ENCODE data around the gene JMJD8.

Gene JMJD8

DNA sequence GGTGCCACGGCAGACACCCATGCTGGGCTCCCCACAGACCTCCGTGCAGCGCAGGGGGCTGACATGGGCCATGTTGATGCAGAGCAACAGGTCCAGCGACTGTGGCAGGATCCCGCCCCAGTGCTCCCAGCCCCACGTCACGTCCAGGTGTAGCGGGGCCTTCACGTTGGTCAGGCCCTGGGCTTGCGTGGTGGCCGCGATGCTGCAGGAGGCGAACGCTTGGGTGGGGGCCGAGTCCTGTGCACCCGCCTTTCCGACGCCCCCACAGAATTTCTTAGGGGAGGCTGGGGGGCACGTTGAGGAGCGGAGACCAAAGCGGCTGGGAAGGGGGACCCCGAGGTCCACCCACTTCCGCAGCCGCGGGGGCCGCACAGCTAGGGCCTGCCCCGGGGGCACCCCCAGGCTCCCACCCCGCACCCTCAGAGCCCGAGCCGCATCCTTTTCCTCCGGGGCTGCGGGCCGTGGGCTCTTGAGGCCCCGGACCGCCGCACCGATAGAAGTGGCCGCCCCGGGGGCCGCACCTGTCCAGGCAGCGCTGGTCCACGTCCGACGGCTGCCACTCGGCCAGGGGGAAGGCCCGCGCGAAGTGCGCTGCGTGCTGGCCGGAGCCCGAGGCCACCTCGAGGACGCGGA is 48.4 kb downstream of the JMJD8 start:
- Histone ChIP-seq H3K27me3 (ENCODE audit: low read length) (no peaks in the 10 kb centered on the region), H4K20me1 (ENCODE audit: low read depth, low read length) (no peaks in the 10 kb centered on the region), H3K9me2 (replicated peaks; ENCODE audit: insufficient read depth, low read length) (no peaks in the 10 kb centered on the region), H3F3A (ENCODE audit: insufficient read depth) (peaks cover 17% of the 10 kb centered on the region), H3K27ac (ENCODE audit: low read depth, low read length) (peak overlapping the region; percentile 8; the same call in 1 of the 2 replicates), H3K9me3 (ENCODE audit: insufficient read depth, low read length) (no peaks in the 10 kb centered on the region), H3K4me3 (ENCODE audit: insufficient read depth, low read length, poor library complexity, severe bottlenecking) (peak overlapping the region; percentile 59), H3K79me2 (ENCODE audit: insufficient read depth, low read length) (no peaks in the 10 kb centered on the region), H2AFZ (ENCODE audit: low read depth, low read length, severe bottlenecking) (peak overlapping the region; percentile 49), H3K9ac (ENCODE audit: low read length) (peak overlapping the region; percentile 87), H3K4me2 (ENCODE audit: low read depth, low read length, poor library complexity, severe bottlenecking) (peak overlapping the region; percentile 76), H3K36me3 (ENCODE audit: low read length) (no peaks in the 10 kb centered on the region)
- TF ChIP-seq, protein P1, sequence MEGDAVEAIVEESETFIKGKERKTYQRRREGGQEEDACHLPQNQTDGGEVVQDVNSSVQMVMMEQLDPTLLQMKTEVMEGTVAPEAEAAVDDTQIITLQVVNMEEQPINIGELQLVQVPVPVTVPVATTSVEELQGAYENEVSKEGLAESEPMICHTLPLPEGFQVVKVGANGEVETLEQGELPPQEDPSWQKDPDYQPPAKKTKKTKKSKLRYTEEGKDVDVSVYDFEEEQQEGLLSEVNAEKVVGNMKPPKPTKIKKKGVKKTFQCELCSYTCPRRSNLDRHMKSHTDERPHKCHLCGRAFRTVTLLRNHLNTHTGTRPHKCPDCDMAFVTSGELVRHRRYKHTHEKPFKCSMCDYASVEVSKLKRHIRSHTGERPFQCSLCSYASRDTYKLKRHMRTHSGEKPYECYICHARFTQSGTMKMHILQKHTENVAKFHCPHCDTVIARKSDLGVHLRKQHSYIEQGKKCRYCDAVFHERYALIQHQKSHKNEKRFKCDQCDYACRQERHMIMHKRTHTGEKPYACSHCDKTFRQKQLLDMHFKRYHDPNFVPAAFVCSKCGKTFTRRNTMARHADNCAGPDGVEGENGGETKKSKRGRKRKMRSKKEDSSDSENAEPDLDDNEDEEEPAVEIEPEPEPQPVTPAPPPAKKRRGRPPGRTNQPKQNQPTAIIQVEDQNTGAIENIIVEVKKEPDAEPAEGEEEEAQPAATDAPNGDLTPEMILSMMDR (IDR thresholded peaks at IDR 0.05; ENCODE audit: insufficient read depth, low read length, poor library complexity, severe bottlenecking) = no peak
- no peak for TF ChIP-seq EZH2phosphoT487 (conservative IDR thresholded peaks at IDR 0.05; ENCODE audit: low read length)

- H3K9ac ChIP-seq (ENCODE audit: low read length) = peak overlapping the region; percentile 87
Measured at GRCh38 chr16:634996-635395, 49.1 kb downstream of the JMJD8 start.

DNA sequence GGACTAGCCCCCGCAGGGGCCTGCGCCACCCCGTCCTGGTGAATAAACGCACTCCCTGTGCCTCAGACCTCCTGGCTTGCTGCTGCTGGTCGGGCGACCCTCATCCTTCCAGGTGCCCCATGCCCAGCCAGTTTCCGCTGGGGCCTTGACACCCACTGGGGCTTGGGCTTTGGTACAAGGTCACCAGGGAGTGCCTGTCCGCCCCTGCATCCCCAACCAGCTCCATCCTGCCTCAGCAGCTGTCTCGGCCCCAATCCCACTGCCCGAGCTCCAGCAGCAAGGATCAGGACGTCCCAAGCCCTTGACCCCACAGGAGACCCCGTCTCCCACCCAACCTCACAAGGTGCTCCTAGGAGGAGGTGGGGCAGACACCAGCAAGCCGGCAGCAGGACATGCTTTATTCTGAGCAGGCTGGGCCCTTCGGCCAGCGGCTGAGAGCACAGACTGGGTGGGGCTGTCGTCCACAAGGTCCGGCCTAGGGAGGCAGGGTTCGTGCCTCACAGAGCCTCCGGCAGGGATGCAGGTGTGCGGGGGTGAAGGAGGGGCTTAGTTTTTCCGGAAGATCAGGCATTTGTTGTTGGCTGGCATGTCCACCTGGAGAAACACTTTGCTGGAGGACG is 50.0 kb downstream of the JMJD8 start:
- no peaks in the 10 kb centered on the region for H3K9me3 ChIP-seq (ENCODE audit: insufficient read depth, low read length)
- no peak overlapping the region for H2AFZ ChIP-seq (ENCODE audit: low read depth, low read length, severe bottlenecking)
- H3K27me3 ChIP-seq (ENCODE audit: low read length) = no peaks in the 10 kb centered on the region
- no peak overlapping the region for H3K9ac ChIP-seq (ENCODE audit: low read length)
- H3K27ac ChIP-seq (ENCODE audit: low read depth, low read length) = no peak overlapping the region
- no peak for TF ChIP-seq EZH2phosphoT487 (conservative IDR thresholded peaks at IDR 0.05; ENCODE audit: low read length)
- TF ChIP-seq, protein P1 (IDR thresholded peaks at IDR 0.05; ENCODE audit: insufficient read depth, low read length, poor library complexity, severe bottlenecking) = no peak
- no peaks in the 10 kb centered on the region for H4K20me1 ChIP-seq (ENCODE audit: low read depth, low read length)
- peaks cover 5% of the 10 kb centered on the region for H3F3A ChIP-seq (ENCODE audit: insufficient read depth)
- H3K4me2 ChIP-seq (ENCODE audit: low read depth, low read length, poor library complexity, severe bottlenecking) = no peak overlapping the region
- no peak overlapping the region for H3K4me3 ChIP-seq (ENCODE audit: insufficient read depth, low read length, poor library complexity, severe bottlenecking)
- H3K9me2 ChIP-seq (replicated peaks; ENCODE audit: insufficient read depth, low read length) = no peaks in the 10 kb centered on the region
- H3K36me3 ChIP-seq (ENCODE audit: low read length) = no peaks in the 10 kb centered on the region
- H3K79me2 ChIP-seq (ENCODE audit: insufficient read depth, low read length) = no peaks in the 10 kb centered on the region

More at GRCh38 chr16:634996-635395, 49.1 kb downstream of the JMJD8 start:
- Histone ChIP-seq H3K36me3 (ENCODE audit: low read length) (no peaks in the 10 kb centered on the region), H3K4me2 (ENCODE audit: low read depth, low read length, poor library complexity, severe bottlenecking) (peak overlapping the region; percentile 76), H3K27me3 (ENCODE audit: low read length) (no peaks in the 10 kb centered on the region), H3K79me2 (ENCODE audit: insufficient read depth, low read length) (no peaks in the 10 kb centered on the region), H3K27ac (ENCODE audit: low read depth, low read length) (no peak overlapping the region), H3F3A (ENCODE audit: insufficient read depth) (peaks cover 11% of the 10 kb centered on the region), H4K20me1 (ENCODE audit: low read depth, low read length) (no peaks in the 10 kb centered on the region), H2AFZ (ENCODE audit: low read depth, low read length, severe bottlenecking) (no peak overlapping the region), H3K9me3 (ENCODE audit: insufficient read depth, low read length) (no peaks in the 10 kb centered on the region), H3K9me2 (replicated peaks; ENCODE audit: insufficient read depth, low read length) (no peaks in the 10 kb centered on the region), H3K4me3 (ENCODE audit: insufficient read depth, low read length, poor library complexity, severe bottlenecking) (no peak overlapping the region)
- TF ChIP-seq, protein P1 (IDR thresholded peaks at IDR 0.05; ENCODE audit: insufficient read depth, low read length, poor library complexity, severe bottlenecking) = no peak
- TF ChIP-seq EZH2phosphoT487 (conservative IDR thresholded peaks at IDR 0.05; ENCODE audit: low read length) = no peak

Data from SU-DHL-6 (cell line).